NCI-H187 (cell line): Measurements from ENCODE around the gene MYO5B.

Experiments
- DNase-seq, 2 experiments: peaks; one replicate each; lab custom pipeline; 2025; lab: John Stamatoyannopoulos, UW

Gene MYO5B

GRCh38 chr18:50011813-50012435, 183.0 kb downstream of the MYO5B start:
- DNase-seq = no peak

- peak; percentile 23 to 45 for DNase-seq
Measured at GRCh38 chr18:50009773-50010335, 185.1 kb downstream of the MYO5B start.

GRCh38 chr18:50008306-50008705, 186.6 kb downstream of the MYO5B start:
- DNase-seq = no peak

GRCh38 chr18:50006470-50007046, 188.4 kb downstream of the MYO5B start:
- DNase-seq = no peak

GRCh38 chr18:50004013-50004412, 190.9 kb downstream of the MYO5B start:
- no peak for DNase-seq

- DNase-seq = no peak
Measured at GRCh38 chr18:50002781-50003180, 192.2 kb downstream of the MYO5B start.

- no peak for DNase-seq
Measured at GRCh38 chr18:50000227-50000626, 194.7 kb downstream of the MYO5B start.

GRCh38 chr18:49999128-49999527, 195.8 kb downstream of the MYO5B start:
- DNase-seq = no peak

- no peak for DNase-seq
Measured at GRCh38 chr18:49997558-49997957, 197.4 kb downstream of the MYO5B start.

- no peak for DNase-seq
Measured at GRCh38 chr18:49994410-49994809, 200.5 kb downstream of the MYO5B start.

- DNase-seq = no peak
Measured at GRCh38 chr18:49993299-49993698, 201.6 kb downstream of the MYO5B start.

GRCh38 chr18:49988733-49989132, 206.2 kb downstream of the MYO5B start:
- no peak for DNase-seq

GRCh38 chr18:49988101-49988500, 206.8 kb downstream of the MYO5B start:
- DNase-seq = no peak

- no peak for DNase-seq
Measured at GRCh38 chr18:49985236-49985635, 209.7 kb downstream of the MYO5B start.

GRCh38 chr18:49980896-49981295, 214.1 kb downstream of the MYO5B start:
- no peak for DNase-seq

GRCh38 chr18:49976795-49977560, 218.0 kb downstream of the MYO5B start:
- no peak for DNase-seq

- no peak for DNase-seq
Measured at GRCh38 chr18:49976001-49976400, 218.9 kb downstream of the MYO5B start.

- DNase-seq = no peak
Measured at GRCh38 chr18:49974079-49974478, 220.9 kb downstream of the MYO5B start.

- no peak for DNase-seq
Measured at GRCh38 chr18:49973592-49973991, 221.4 kb downstream of the MYO5B start.

GRCh38 chr18:49972535-49972934, 222.4 kb downstream of the MYO5B start:
- DNase-seq = no peak

GRCh38 chr18:49971462-49971861, 223.5 kb downstream of the MYO5B start:
- DNase-seq = no peak

GRCh38 chr18:49970319-49970718, 224.6 kb downstream of the MYO5B start:
- DNase-seq = no peak
